ENCODE data around the gene AGTPBP1.
"Not testable (repeated sequence)": the region's sequence is repeated elsewhere in the genome, so short reads cannot be mapped to it uniquely, and the experiment has no call there.

Gene AGTPBP1

DNA sequence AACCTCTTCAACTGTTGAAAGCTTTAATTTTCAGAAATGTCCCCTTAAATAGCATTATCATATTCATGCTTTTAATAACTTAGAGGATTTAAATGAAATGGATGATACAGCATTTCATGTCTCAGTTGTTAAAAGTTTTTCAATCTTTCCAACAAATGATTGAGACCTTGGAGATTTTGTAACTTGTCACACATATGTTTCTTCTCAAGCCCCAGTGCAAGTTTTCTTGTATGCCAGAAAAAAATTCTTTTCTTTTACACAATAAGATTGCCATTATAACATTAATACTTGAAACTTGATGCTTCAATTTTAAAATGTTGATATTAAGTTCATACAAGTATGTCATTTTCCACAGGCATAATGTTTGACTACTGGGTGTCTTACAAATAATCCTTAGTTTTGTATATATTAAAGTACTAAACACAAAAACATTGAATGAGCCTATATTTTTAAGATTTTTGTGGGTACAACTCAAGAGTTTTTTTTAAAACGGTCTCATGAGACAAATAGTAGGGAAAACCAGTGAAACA, 124.5 kb downstream of the AGTPBP1 start:
- peak; percentile 79 for DNase-seq (ENCODE audit: low read depth)

DNA sequence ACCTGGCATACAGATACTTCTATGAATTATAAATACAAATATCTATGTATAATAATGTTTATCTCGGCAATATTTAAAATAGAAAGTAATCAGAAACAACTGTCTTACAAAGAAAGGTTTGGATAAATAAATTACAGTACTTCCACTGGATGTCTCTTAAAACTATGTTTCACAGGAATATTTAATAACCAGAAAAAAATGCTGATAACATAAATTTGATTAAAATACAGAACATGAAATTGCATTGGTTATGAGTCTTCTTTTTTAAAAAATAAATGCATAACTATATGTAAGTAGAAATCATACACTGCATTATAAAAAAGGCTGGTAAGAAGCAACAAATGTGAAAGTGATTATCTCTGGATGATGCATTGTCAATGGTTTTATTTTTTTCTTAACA, 126.0 kb downstream of the AGTPBP1 start:
- DNase-seq (ENCODE audit: low read depth), result no peak

DNA sequence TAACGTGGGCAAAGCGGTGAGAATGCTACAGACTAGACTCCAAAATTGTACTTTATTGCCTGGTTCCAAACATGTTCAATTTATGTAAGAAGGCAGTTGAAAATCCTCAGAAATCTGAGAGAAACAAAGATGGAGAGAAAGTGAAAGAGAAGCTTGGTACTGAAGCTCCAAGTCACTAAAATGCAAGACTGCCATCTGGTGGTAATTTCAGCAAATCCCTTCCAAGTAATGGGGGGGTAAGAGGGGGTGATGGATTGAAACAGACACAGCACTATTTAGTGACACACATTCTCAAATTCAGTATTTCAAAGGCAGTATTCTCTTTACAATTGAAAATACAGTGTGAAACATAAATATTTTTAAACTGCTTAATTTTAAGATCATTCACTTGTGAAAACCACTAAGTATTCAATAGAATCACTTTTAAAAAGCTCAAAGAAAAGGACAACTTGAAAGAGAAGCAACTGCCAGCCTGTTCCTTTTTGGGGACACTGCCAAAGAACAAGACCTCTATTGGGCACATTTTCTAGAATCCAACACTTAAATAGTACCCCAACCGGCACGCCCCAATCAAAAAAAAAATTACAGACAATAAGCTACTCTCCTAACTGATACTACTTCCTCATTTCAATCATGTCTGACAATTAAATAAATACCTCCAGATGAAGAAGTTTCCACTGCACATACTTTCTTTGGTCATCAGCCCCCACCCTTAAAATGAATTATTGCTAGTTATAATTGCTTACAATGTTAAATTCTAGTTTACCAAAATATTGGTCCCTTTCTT, 131.5 kb downstream of the AGTPBP1 start:
- DNase-seq (ENCODE audit: low read depth), result peak; percentile 73

DNA sequence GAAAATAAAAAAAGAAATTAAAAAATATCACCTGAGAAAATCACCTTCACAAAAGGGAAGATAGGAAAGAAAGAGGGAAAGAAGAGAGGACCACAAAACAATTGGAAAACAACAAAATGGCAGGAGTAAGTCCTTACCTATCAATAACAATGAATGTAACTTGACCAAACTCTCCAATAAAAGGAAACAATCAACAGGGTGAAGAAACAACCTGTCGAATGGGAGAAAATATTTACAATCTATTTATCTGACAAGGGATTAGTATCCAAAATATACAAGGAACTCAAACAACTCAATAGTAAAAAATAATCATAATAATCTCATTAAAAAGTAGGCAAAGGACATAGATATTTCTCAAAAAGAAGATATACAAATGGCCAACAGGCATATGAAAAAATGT, 135.8 kb downstream of the AGTPBP1 start:
- DNase-seq (ENCODE audit: low read depth), result no peak

DNA sequence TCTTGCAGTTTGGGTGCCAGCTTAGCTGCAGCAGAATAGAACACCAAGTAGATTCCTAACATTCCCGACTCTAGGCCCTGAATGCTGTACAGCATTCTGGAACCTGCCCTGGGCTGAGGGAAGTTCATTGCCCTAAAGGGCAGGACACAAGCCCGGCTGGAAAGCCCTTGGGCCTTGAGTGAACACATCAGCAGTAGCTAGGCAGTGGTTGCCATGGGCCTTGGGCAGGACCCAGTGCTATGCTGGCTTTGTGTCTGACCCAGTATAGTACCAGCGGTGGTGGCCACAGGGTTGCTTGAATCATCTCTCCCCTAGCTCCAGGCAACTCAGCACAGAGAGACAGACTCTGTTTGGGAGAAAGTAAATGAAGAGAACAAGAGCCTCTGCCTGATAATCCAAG, 137.8 kb downstream of the AGTPBP1 start:
- DNase-seq (ENCODE audit: low read depth), result no peak

DNA sequence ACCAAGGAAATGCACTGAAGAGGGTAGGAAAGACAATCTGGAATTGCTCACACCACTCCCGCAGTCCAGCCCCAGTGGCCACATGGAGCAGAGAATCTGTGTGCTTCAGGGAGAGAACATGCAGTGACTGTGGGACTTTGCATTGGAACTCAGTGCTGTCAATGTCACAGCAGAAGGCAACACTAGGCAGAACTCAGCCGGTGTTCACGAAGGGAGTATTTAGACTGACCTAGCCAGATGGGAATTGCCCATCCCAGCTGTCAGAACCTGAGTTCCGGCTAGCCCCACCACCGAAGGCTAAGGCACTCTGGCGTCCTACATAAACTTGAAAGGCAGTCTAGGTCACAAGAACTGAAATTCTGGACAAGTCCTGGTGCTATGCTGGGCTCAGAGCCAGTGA, 139.0 kb downstream of the AGTPBP1 start:
- no peak for DNase-seq (ENCODE audit: low read depth)

DNA sequence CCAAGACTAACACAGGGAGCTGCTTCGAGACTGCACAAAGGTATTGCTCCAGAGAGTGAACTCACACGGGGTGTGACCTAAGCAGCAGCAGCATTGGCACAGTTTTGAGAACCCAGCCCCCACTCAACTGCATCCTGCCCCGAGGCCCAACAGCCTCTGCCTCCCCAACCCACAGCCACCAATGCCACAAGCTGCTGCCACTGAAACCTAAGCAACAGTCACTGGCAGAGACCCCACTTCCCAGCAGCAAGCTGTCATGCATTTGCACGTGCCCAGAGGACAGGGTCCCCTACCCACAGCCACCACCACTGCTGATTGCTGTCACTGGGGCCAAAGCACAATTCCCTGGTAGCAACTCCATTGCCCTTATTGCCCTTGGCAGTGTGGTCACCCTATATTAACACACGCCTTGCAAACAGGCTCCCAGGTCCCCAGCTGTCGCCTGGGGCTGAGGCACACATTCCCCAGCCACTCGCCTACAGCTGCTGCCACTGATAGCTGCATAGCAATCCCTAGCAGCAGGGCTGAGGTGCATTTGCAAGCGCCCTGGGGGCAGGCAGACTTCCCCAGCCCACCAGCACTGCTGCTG, 141.0 kb downstream of the AGTPBP1 start:
- no peak for DNase-seq (ENCODE audit: low read depth)

DNA sequence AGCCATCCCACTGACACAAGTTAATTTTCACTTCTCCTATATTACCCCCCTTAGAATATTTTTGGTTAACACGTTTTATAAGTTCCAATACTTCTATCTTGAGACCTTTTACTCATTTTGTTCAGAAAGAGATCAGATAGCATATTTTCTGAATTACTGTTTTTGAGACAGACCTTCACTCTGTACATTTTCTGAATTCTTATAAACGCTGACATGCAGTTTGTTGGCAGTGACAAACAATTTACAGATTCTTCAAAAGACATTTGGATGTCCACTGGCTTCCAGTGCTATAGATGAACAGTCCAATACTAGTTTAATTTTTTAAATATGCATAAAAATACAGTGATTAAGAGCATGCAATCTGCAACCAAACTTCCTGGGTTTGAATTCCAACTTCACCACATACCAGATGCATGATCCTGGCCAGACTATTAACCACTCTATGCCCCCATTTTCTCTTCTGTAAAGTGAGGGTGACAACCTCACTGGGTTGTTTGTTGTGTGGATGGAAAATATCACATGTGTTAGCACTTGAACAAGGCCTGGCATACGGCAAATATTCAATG, 142.1 kb downstream of the AGTPBP1 start:
- DNase-seq (ENCODE audit: low read depth), result peak; percentile 4

DNA sequence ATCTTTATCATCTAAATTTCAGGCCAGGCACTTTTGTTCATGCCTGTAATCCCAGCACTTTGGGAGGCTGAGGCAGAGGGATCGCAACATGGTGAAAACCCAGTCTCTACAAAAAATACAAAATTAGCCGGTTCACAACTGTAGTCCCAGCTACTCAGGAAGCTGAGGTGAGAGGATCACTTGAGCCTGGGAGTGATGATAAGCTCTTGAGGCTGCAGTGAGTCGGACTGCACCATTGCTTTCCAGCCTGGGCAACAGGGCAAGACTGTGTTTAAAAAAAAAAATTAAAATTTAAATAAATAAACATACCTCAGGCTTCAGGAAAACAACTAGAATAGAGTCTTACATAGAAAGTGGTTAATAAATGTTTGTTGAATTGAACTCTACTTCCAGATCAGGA, 147.4 kb downstream of the AGTPBP1 start:
- no peak for DNase-seq (ENCODE audit: low read depth)

DNA sequence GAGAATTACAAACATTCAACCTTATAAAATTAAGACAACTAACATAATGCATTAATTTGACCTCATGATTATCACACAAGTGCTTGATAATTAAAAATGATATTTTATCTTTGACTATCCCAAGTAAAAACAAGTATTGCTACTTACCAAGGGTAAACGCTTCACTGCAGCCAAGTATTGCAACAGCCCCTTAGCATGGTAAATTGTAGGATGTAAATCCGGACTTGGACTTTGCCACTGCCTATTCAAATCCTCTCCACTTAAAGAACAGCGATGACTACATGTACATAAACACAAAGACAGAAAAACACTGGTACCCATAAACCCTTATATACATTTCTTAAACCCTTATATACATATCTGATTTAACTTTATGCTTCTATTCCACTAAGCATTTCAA, 155.1 kb downstream of the AGTPBP1 start:
- DNase-seq (ENCODE audit: low read depth), result no peak

DNA sequence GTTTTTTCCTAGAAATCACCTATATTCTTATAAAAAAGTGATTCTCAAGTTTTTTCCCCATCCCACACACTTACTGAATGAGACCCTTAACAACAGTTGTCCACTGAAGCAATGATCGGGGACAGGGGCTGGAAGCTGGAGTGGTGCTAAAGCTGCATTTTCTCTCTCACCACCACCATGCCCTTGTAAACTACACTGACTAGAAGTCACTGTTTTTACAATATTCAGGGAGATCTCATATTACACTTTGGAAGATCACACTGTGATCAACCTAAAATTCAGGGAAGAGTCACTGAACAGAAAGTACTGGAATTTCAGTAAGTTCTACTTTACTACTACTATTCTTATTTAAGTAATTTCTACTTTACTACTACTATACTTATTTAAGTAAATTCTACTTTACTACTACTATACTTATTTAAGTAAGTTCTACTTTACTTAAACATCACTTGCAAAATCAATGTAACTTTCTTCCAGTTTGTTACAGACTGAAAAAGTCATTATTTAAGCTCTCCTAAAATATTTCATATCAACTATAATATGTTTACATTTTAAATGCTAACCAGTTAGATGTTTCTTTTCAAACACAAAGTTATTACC, 164.3 kb downstream of the AGTPBP1 start:
- no peak for DNase-seq (ENCODE audit: low read depth)

DNA sequence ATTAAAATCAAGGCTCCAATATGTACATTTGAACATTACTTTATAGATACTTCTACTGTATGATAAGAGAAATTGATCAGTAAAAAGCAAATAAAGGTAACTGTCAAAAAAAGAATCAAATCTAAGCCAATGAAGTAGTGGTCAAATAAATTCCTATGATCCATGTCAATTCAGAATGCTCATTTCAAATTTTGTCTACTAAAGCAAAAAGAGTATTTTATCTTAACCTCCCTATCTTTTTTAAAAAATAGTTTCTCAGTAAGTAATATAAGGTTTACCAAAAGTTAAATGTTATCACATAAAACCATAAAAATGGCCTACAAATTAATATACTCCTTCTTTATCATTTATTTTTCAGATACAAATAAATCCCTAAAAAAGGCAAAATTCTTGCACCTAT, 165.9 kb downstream of the AGTPBP1 start:
- no peak for DNase-seq (ENCODE audit: low read depth)

DNA sequence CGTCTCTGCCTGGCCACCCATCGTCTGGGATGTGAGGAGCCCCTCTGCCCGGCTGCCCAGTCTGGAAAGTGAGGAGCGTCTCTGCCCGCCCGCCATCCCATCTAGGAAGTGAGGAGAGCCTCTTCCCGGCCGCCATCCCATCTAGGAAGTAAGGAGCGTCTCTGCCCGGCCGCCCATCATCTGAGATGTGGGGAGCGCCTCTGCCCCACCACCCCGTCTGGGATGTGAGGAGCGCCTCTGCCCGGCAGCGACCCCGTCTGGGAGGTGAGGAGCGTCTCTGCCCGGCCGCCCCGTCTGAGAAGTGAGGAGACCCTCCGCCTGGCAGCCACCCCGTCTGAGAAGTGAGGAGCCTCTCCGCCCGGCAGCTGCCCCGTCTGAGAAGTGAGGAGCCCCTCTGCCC, 168.2 kb downstream of the AGTPBP1 start:
- not testable (repeated sequence) for DNase-seq (ENCODE audit: low read depth)

DNA sequence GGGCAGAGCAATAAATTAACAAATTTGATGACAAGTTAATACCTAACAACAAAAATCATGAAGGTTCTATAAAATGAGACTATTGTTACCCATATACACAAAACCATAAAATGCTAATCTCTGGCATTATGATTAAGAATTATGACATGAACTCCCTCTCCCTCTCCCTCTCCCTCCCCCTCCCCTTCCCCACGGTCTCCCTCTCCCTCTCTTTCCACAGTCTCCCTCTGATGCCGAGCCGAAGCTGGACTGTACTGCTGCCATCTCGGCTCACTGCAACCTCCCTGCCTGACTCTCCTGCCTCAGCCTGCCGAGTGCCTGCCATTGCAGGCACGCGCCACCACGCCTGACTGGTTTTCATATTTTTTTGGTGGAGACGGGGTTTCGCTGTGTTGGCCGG, 168.8 kb downstream of the AGTPBP1 start:
- DNase-seq (ENCODE audit: low read depth), result not testable (repeated sequence)

DNA sequence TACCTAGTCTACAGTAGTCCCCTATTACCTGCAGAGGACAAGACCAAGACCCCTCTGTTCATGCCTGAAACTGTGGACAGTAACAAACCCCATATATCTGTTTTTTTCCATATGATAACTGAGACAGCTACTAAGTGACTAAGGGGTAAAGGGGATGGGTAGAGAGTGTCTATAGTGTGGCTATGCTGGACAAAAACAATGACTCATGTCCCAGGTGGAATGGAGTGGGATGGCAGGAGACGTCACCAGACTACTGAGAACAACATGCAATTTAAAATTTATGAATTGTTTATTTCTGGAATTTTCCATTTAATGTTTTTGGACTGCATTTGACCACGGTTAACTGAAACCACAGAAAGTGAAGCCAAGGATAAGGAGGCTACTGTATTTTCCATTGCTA, 171.8 kb downstream of the AGTPBP1 start:
- peak; percentile 30 for DNase-seq (ENCODE audit: low read depth)

DNA sequence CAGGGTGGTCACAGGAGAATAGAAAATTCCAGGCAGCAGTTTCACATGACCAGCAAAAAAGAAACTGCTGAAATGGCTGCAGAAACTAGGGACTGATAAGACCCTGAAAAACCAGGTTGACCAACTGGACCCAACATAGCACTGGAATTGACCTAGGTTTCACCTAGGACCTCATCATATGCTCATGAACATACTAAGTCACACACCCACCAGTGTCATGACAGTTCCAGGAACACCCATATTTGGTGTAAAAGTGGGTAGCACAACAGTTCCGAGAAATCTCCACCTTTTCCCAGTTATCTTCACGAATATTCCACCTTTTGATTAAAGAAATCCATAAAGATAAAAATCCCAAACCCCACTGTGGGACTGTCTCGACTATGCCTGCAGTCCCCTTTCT, 182.2 kb downstream of the AGTPBP1 start:
- DNase-seq (ENCODE audit: low read depth), result no peak

DNA sequence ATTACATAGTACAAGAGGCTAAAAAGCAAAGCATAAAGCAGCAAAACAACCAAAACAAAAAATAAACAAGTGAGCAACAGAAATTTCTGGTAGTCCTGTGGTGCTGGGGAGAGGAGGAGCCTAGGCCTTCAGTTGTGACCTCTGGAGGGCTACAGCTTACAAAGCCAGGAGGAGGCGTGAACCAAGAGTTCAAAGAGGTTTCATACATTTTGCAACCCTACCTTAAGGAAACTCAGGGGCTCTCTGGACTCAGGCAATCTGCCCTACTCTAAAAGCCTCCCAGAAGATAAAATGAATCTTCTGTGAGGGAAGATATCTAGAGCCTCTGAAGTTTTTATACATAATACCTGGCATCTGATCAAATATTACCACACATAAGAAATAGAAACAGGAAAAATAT, 187.4 kb downstream of the AGTPBP1 start:
- no peak for DNase-seq (ENCODE audit: low read depth)

DNA sequence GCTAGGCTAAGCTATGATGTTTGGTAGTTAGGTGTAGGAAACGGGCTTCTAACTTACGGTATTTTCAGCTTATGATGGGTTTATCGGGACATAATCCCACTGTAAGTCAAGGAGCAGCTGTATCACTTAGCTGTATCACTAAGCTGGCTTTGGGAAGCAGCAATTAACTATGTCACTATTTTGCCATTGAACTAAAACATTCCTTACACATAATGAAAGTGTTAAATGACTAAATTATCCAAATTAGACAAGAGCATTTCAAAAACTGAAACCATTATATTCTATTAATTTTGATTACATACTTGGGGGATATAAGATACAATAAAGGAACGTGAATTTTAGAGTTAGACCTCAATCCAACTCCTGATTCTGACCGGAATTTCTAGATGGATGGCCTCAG, 188.3 kb downstream of the AGTPBP1 start:
- no peak for DNase-seq (ENCODE audit: low read depth)

DNA sequence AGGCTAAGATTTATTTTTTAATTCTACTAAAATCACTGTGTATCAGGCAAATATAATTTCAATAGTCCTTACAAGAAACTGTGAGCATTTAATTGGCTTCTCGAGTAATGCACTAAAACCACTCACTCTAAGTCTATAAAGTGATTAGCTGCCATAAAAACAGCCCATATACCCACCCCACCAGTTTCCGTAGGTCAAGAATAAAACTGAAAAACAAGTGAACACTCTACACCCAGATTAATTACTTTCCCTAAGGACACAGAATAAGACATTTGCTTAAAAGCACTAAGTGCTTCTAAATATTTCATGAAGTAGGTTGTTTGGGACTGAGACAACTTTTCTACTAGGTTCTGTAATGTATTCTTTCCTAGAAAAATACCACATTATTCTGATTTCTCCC, 194.2 kb downstream of the AGTPBP1 start:
- no peak for DNase-seq (ENCODE audit: low read depth)

DNA sequence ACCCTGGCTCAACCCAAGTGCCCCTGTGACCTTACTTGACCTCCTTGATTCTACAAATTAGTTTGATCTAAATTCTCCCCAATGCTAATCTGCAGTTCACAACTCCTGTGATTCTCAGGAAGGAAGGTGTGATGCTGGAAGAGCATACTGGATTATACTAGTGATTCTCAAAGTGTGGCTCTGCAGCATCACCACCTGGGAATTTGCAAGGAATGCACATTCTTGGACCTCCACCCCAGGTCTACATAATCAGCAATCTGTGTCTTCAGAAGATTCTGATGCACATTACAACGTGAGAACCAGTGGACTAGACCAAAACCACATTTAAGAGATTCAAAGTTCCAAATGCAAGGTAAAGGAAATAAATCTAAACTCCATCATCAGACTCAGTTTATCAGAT, 198.6 kb downstream of the AGTPBP1 start:
- DNase-seq (ENCODE audit: low read depth), result no peak

DNA sequence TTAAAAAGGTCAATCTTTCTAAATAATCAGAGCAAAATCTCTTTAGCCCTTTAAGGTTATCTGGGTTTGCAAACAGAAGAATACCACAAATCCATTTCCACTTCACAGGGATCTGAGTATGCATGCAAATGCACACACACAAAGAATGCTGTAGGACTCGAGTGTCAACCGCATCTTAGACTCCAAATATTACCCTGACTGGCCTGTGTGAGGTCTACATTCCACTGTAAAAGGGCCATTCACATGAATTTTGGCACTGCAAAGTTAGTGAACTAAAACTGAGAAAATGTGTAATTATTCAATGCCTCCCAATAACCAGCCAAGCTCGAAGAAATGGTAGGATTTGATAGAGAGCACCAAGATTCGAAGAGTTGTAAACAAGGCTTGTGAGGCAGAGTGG, 199.9 kb downstream of the AGTPBP1 start:
- DNase-seq (ENCODE audit: low read depth), result no peak

DNA sequence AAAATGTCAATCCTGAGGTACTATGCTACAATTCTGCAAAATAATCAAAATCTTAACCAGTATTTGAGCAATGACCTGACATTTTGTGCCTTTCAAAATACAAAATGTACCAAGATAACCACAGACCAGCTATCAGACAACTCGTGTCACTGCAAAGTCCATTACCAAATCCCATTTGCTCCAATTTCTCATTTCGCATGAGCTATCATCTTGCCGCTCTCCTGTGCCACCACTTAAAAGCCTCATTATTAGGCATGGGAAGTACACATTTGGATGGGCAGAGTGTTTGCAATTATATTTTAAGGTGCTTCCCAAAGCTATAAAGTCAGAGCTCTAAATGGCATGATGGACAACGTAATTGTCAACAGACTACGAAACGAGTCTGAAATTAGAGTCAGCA, 205.2 kb downstream of the AGTPBP1 start:
- DNase-seq (ENCODE audit: low read depth), result no peak

DNA sequence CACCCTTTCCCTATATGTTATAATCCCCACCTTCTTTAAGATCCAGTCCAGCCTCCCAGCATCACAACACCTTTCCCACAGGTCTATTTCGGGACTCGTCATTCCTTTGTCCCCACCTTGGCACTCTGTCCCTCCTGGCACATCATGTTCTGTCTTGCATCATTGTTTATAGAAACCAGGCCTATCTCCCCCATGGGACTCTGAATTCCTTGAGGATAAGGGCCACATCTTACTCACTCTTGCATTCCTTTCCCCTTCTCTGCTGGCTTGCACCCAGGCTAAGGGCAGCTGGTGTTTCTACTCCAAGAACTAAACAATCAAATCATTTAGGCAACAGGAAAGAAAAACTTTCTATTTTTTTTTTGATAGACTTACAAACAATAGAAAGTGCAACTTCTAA, 205.7 kb downstream of the AGTPBP1 start:
- DNase-seq (ENCODE audit: low read depth), result peak; percentile 79
